ENCODE results near the gene UBE2QL1. TPM values are rescaled to one million over a fixed set of nuclear protein-coding genes. Genes with fewer than 3 reads are reported as not detected.

Gene UBE2QL1
- total RNA-seq, 1 experiment from 2014 or later = 0.11 TPM

GRCh38 chr5:6448141-6448491, 543 bp upstream of the UBE2QL1 start:
- H3K9me3 ChIP-seq (ENCODE audit: control insufficient read depth, low read depth, low read length) = no peaks in the 10 kb centered on the region
- no peak overlapping the region for H3K27ac Mint-ChIP-seq
- no peak overlapping the region for H4K8ac ChIP-seq (replicated peaks; ENCODE audit: insufficient read length, low read depth, low read length)
- H3K23ac ChIP-seq (ENCODE audit: insufficient read length, low read depth, low read length) = no peak overlapping the region
- no peak overlapping the region for H3K14ac ChIP-seq (ENCODE audit: insufficient read depth, low read length)
- no peak overlapping the region for H2AFZ ChIP-seq (ENCODE audit: low read length)
- H2BK120ac ChIP-seq (ENCODE audit: low read depth, low read length, poor library complexity, severe bottlenecking) = no peak overlapping the region
- H3K79me1 ChIP-seq (ENCODE audit: insufficient read depth, low read depth, low read length, poor library complexity, severe bottlenecking) = no peaks in the 10 kb centered on the region
- no peaks in the 10 kb centered on the region for H4K20me1 ChIP-seq (ENCODE audit: control insufficient read depth, insufficient read depth, insufficient read length)
- no peak overlapping the region for H3K27ac ChIP-seq (ENCODE audit: insufficient read length, low read depth, low read length)
- no peak for DNase-seq
- H4K5ac ChIP-seq (ENCODE audit: insufficient read length, low read depth, low read length) = no peak overlapping the region
- H3K4me1 ChIP-seq (ENCODE audit: insufficient read depth, low read length) = peaks cover 2% of the 10 kb centered on the region; the same call in 1 of the 2 replicates
- H3K9ac ChIP-seq (ENCODE audit: extremely low read depth, insufficient read length, low read length) = no peak overlapping the region
- WGBS (ENCODE audit: extremely low coverage, insufficient read length, low lambda C conversion rate) = 100% methylated on average over 3 of the region's 3 CpGs
- no peak overlapping the region for H2BK15ac ChIP-seq (ENCODE audit: low read depth, low read length)
- H3K18ac ChIP-seq (ENCODE audit: insufficient read length, low read depth, low read length) = no peak overlapping the region
- H3K4me1 Mint-ChIP-seq = peaks cover 13 to 18% of the 10 kb centered on the region in 2 experiments
- peak overlapping the region; percentile 87 for H3K4me2 ChIP-seq (ENCODE audit: insufficient read depth, insufficient read length, low read length)
- H3K4ac ChIP-seq (ENCODE audit: low read depth, low read length) = no peak overlapping the region
- H2BK5ac ChIP-seq (ENCODE audit: insufficient read length, low read length) = no peak overlapping the region
- H2AK5ac ChIP-seq (ENCODE audit: insufficient read length, low read length) = no peak overlapping the region
- H4K91ac ChIP-seq (ENCODE audit: insufficient read length, low read depth, low read length) = no peak overlapping the region
- peaks cover 66% of the 10 kb centered on the region for H3K27me3 Mint-ChIP-seq (ENCODE audit: low read depth)
- H3K23me2 ChIP-seq (ENCODE audit: insufficient read length, low read depth, low read length, poor library complexity, severe bottlenecking) = peaks cover 4% of the 10 kb centered on the region
- no peak overlapping the region for H3T11ph ChIP-seq (ENCODE audit: low read length)
- no peak overlapping the region for H3K56ac ChIP-seq (ENCODE audit: insufficient read length, low read depth, low read length)
- peaks cover 37% of the 10 kb centered on the region for H3K27me3 ChIP-seq (ENCODE audit: insufficient read depth, low read length)
- H3K9me3 Mint-ChIP-seq = peaks cover 0 to 4% of the 10 kb centered on the region in 2 experiments; a peak in 1 of 5 replicates
- no peak for TF ChIP-seq CTCF (conservative IDR thresholded peaks at IDR 0.05)
- H2BK20ac ChIP-seq (ENCODE audit: low read depth, low read length, poor library complexity, severe bottlenecking) = no peak overlapping the region
- H3K36me3 Mint-ChIP-seq (ENCODE audit: insufficient read depth in 1 of 3, low read depth in 3 of 3) = no peaks in the 10 kb centered on the region; a peak in 1 of 7 replicates
- no peaks in the 10 kb centered on the region for H3K79me2 ChIP-seq (ENCODE audit: insufficient read depth, low read length)
- no peak overlapping the region for H2BK12ac ChIP-seq (ENCODE audit: insufficient read length, low read depth, low read length)
- H3K4me3 Mint-ChIP-seq = no peak overlapping the region
